K562 (cell line): ENCODE measurements around the gene PCDHGB1. TPM values are rescaled to one million over a fixed set of nuclear protein-coding genes. Genes with fewer than 3 reads are reported as not detected.

Experiments
- ATAC-seq: fragments of 200-7000 bp; cut with Tn5 transposase; 3 replicates; pipeline ENCODE4 v1.9.1; 2020; ENCODE audit warnings: moderate library complexity
- BruUV-seq: library from RNA; stranded (reverse); fragments of 400-500 nt; replicated peaks from 2 replicates; lab custom pipeline; 2021; lab: Mats Ljungman, UMichigan
- CTCF ChIA-PET: fragments of 300-600 bp; formaldehyde crosslinking; extraction: SDS; loops from one replicate; lab custom pipeline; 2021; ENCODE audit warnings: low intra/inter-chr PET ratio; lab: Yijun Ruan, JAX
- POLR2A ChIA-PET: fragments of 300-600, 350-650 bp; sonication (Branson Sonifier 250); formaldehyde crosslinking; extraction: SDS; loops from one replicate; lab custom pipeline; 2021; ENCODE audit warnings: antibody characterized with exemption, inconsistent platforms; lab: Yijun Ruan, JAX
- DNase-seq, 4 experiments: peaks; one replicate each; pipeline versions ENCODE4 v3.0.0 to v3.0.0-alpha.2; 2011 to 2018; ENCODE audit warnings: low spot score in 3 of 4, mixed read lengths in 3 of 4; ENCODE audit errors: extremely low read depth in 1 of 4
- FAIRE-seq: peaks from 2 replicates; lab custom pipeline; 2011; peaks lifted over from hg19 to GRCh38; lab: Jason Lieb, UNC
- H2AFZ ChIP-seq: 2 replicates; pipeline ENCODE4 v1.6.0; 2011; ENCODE audit warnings: low read depth, low read length, control low read depth, inconsistent platforms
- H3K27ac ChIP-seq: fragments of 200-600 bp; 3 replicates; pipeline ENCODE4 v1.8.0; 2011; ENCODE audit warnings: low read depth, mild to moderate bottlenecking, control low read depth, inconsistent platforms, low read length, moderate library complexity, mixed read lengths; ENCODE audit errors: extremely low read depth
- H3K27me3 ChIP-seq, 2 experiments: fragments of 300-600 bp in 1 of 2; 2 replicates in 1 of 2; 3 replicates in 1 of 2; pipeline versions ENCODE4 v1.6.0 to v1.8.0; 2011; ENCODE audit warnings: inconsistent platforms in 2 of 2, low read length in 2 of 2, mild to moderate bottlenecking in 1 of 2, mixed read lengths in 1 of 2, moderate library complexity in 1 of 2; ENCODE audit not compliant: control insufficient read depth in 2 of 2, insufficient read depth in 2 of 2
- H3K36me3 ChIP-seq: fragments of 300-600 bp; 3 replicates; pipeline ENCODE4 v1.8.0; 2011; ENCODE audit warnings: mild to moderate bottlenecking, low read length, inconsistent platforms; ENCODE audit not compliant: control insufficient read depth, insufficient read depth
- H3K4me1 ChIP-seq, 2 experiments: fragments of 200-600 bp in 1 of 2; replicated peaks in 1 of 2; 2 replicates in 1 of 2; 3 replicates in 1 of 2; pipeline versions ENCODE4 v1.5.1 to v1.8.0; 2011; ENCODE audit warnings: inconsistent platforms in 2 of 2, low read length in 2 of 2, mild to moderate bottlenecking in 1 of 2, mixed read lengths in 1 of 2, moderate library complexity in 1 of 2; ENCODE audit not compliant: control insufficient read depth in 2 of 2, insufficient read depth in 2 of 2
- H3K4me2 ChIP-seq: 2 replicates; pipeline ENCODE4 v1.6.1; 2011; ENCODE audit warnings: low read length, control low read depth, inconsistent platforms, mixed read lengths; ENCODE audit not compliant: insufficient read depth
- H3K4me3 ChIP-seq: fragments of 200-600 bp; sonication (generic), shearing (Covaris generic); 2 replicates; pipeline ENCODE4 v1.5.1; 2016; ENCODE audit warnings: control low read depth, inconsistent platforms
- H3K79me2 ChIP-seq: fragments of 200-600 bp; 3 replicates; pipeline ENCODE4 v1.8.0; 2011; ENCODE audit warnings: low read length, inconsistent platforms; ENCODE audit not compliant: control insufficient read depth, insufficient read depth
- H3K9ac ChIP-seq, 2 experiments: 2 replicates each; pipeline versions ENCODE4 v1.6.0 to v1.6.1; 2011; ENCODE audit warnings: low read depth in 2 of 2, low read length in 2 of 2, control low read depth in 1 of 2, inconsistent platforms in 1 of 2, mild to moderate bottlenecking in 1 of 2, mixed read lengths in 1 of 2; ENCODE audit not compliant: insufficient read depth in 1 of 2
- H3K9me1 ChIP-seq: one replicate; pipeline ENCODE4 v1.6.0; 2011; ENCODE audit warnings: inconsistent platforms, mild to moderate bottlenecking, low read length, moderate library complexity; ENCODE audit not compliant: control insufficient read depth, insufficient read depth
- H3K9me3 ChIP-seq: replicated peaks from 2 replicates; pipeline ENCODE4 v1.5.1; 2011; ENCODE audit warnings: low read depth, low read length, inconsistent platforms; ENCODE audit not compliant: control insufficient read depth, insufficient read depth
- H4K20me1 ChIP-seq: replicated peaks from 2 replicates; pipeline ENCODE4 v1.6.1; 2011; ENCODE audit warnings: low read length, inconsistent platforms, mixed read lengths; ENCODE audit not compliant: control insufficient read depth, insufficient read depth
- ETV1 ChIP-seq: fragments of 450-650 bp; conservative IDR thresholded peaks from 2 replicates; pipeline ENCODE4 v1.6.1; 2016; ENCODE audit warnings: missing genetic modification characterization, control low read depth, low read depth, missing compliant biosample characterization
- KAT8 ChIP-seq: fragments of 450-650 bp; IDR thresholded peaks from 2 replicates; pipeline ENCODE4 v1.6.1; 2016; ENCODE audit warnings: low read depth, mild to moderate bottlenecking
- MBD1 ChIP-seq: fragments of 250-450 bp; sonication (Bioruptor Pico); IDR thresholded peaks from 2 replicates; pipeline ENCODE4 v1.8.0; 2022; ENCODE audit warnings: inconsistent platforms
- SP2 ChIP-seq: IDR thresholded peaks from 2 replicates; pipeline ENCODE4 v1.6.1; 2011; ENCODE audit warnings: mild to moderate bottlenecking, low read depth, low read length, moderate library complexity; ENCODE audit not compliant: poor library complexity, severe bottlenecking; ENCODE audit errors: extremely low read depth
- STAT6 ChIP-seq: sonication (generic); formaldehyde crosslinking; IDR thresholded peaks from 2 replicates; pipeline ENCODE4 v1.8.1; 2023; ENCODE audit warnings: mild to moderate bottlenecking, missing genetic modification reagents
- XRCC4 ChIP-seq: IDR thresholded peaks from one replicate; pipeline ENCODE4 v1.6.1; 2011; ENCODE audit not compliant: insufficient read depth, insufficient read length; ENCODE audit errors: extremely low read depth
- WGBS: fragments of 100-300 bp; shearing (Covaris generic); methylation state at CpG from one replicate; pipeline ENCODE4 v1.1.6; 2016; ENCODE audit warnings: low coverage, mixed read lengths; ENCODE audit not compliant: insufficient coverage; ENCODE audit errors: missing lambda C conversion rate; 5-methylcytosine and 5-hydroxymethylcytosine counted together
- in situ Hi-C: fragments of 300-500 bp; cut with MboI; formaldehyde crosslinking; loops from 4 replicates; pipeline ENCODE4 v1.15.0; 2018; ENCODE audit warnings: inconsistent platforms, mixed read lengths
- intact Hi-C: fragments of 100-400 bp; cut with micrococcal nuclease; formaldehyde crosslinking; loops from 2 replicates; pipeline ENCODE4 v1.14.2; 2022
- polyA plus RNA-seq, 8 experiments: library from polyadenylated mRNA; depleted of rRNA in 4 of 8; stranded (reverse) in 5 of 8; unstranded in 3 of 8; fragments of >200 nt; fragmentation: Nextera tagmentation in 2 of 8; fragmentation: Illumina TruSeq in 1 of 8; extraction: Ambion mirVana in 2 of 8; extraction: Trizol in 1 of 8; gene quantifications; 2 replicates each; pipeline versions ENCODE4 v1.2.1 to v1.2.3, GENCODE V29; 2011 to 2014; ENCODE audit warnings: inconsistent platforms in 1 of 8, missing spikeins in 1 of 8
- total RNA-seq, 7 experiments: library from RNA; depleted of rRNA in 6 of 7; stranded (reverse); fragments of >200 nt in 6 of 7; fragmentation: Illumina TruSeq in 2 of 7; extraction: Trizol in 2 of 7; gene quantifications; 2 replicates each; pipeline versions ENCODE4 v1.2.1 to v1.2.3, GENCODE V29; 2011 to 2021; ENCODE audit warnings: low replicate concordance in 1 of 7
- TF ChIP-seq, protein P1 (sequence below), 2 experiments: fragments of 450-650 bp; formaldehyde crosslinking in 1 of 2; IDR thresholded peaks; 2 replicates each; pipeline versions ENCODE4 v1.4.0 to v1.6.1; 2014 to 2020; ENCODE audit warnings: mild to moderate bottlenecking in 2 of 2, borderline replicate concordance in 1 of 2, low read depth in 1 of 2

PCDHGB1 gene
- total and polyA plus RNA-seq, 9 of the 15 experiments (the other 6 are each of a cell fraction or from before 2014, with no cell fraction given), result 0.06 to 0.20 (median 0.07) TPM; not detected in 2

- TSS peak; percentile 42 for BruUV-seq
- Histone ChIP-seq H3K4me3 (peak overlapping the region; percentile 40), H2AFZ (peak overlapping the region; percentile 89), H3K27ac (no peak overlapping the region), H3K36me3 (no peaks in the 10 kb centered on the region), H3K79me2 (no peaks in the 10 kb centered on the region), H3K27me3 (peaks cover 9 to 22% of the 10 kb centered on the region in 2 experiments), H3K4me1 (peaks cover 0 to 7% of the 10 kb centered on the region in 2 experiments; a peak in 2 of 5 replicates), H3K9ac (peak overlapping the region; percentile 37 to 39), H3K4me2 (peak overlapping the region; percentile 72), H3K9me1 (no peaks in the 10 kb centered on the region), H4K20me1 (no peaks in the 10 kb centered on the region), H3K9me3 (no peaks in the 10 kb centered on the region)
- intact Hi-C loops (loop anchor here (5.0 kb wide), 1 partner anchor 168 kb away; no protein-coding TSS in a partner anchor), in situ Hi-C loops (no loop called here)
- DNase-seq (peak in 1 of 4 experiments; percentile 20), ATAC-seq (peak; percentile 73), FAIRE-seq (no peak)
- ChIA-PET CTCF (interaction anchor here (0.7 to 2.0 kb wide), 3 partner anchors 21 to 214 kb away, joined by 3 to 4 read pairs (median 4); no protein-coding TSS in a partner anchor), POLR2A (interaction anchor here (1.1 kb wide), 1 partner anchor 220 kb away, joined by 4 read pairs; no protein-coding TSS in a partner anchor)
- WGBS, result 23% methylated on average over 30 of the region's 31 CpGs
- TF ChIP-seq MBD1 (CRISPR knock-in tag), result peak; percentile 88; the same call in 1 of the 2 replicates
- peak; percentile 71 for TF ChIP-seq KAT8
- TF ChIP-seq SP2, result no peak
- no peak for TF ChIP-seq XRCC4
- TF ChIP-seq, protein P1, sequence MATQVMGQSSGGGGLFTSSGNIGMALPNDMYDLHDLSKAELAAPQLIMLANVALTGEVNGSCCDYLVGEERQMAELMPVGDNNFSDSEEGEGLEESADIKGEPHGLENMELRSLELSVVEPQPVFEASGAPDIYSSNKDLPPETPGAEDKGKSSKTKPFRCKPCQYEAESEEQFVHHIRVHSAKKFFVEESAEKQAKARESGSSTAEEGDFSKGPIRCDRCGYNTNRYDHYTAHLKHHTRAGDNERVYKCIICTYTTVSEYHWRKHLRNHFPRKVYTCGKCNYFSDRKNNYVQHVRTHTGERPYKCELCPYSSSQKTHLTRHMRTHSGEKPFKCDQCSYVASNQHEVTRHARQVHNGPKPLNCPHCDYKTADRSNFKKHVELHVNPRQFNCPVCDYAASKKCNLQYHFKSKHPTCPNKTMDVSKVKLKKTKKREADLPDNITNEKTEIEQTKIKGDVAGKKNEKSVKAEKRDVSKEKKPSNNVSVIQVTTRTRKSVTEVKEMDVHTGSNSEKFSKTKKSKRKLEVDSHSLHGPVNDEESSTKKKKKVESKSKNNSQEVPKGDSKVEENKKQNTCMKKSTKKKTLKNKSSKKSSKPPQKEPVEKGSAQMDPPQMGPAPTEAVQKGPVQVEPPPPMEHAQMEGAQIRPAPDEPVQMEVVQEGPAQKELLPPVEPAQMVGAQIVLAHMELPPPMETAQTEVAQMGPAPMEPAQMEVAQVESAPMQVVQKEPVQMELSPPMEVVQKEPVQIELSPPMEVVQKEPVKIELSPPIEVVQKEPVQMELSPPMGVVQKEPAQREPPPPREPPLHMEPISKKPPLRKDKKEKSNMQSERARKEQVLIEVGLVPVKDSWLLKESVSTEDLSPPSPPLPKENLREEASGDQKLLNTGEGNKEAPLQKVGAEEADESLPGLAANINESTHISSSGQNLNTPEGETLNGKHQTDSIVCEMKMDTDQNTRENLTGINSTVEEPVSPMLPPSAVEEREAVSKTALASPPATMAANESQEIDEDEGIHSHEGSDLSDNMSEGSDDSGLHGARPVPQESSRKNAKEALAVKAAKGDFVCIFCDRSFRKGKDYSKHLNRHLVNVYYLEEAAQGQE (IDR thresholded peaks at IDR 0.05; ENCODE audit: borderline replicate concordance), result 0 out of 2 replicates have a peak, but pooled peaks have one; percentile 2
- TF ChIP-seq, protein P1 (CRISPR knock-in tag; IDR thresholded peaks at IDR 0.05; ENCODE audit: low read depth), result no peak
- TF ChIP-seq ETV1 (tag), result 0 out of 2 replicates have a peak, but pooled peaks have one; percentile 4
- 0 out of 2 replicates have a peak, but pooled peaks have one; percentile 48 for TF ChIP-seq STAT6 (CRISPR knock-in tag)
Observed at GRCh38 chr5:141343953-141344463, 5.9 kb upstream of the PCDHGB1 start.
